ENCODE measurements around the gene ATF6. TPM values are rescaled to one million over a fixed set of nuclear protein-coding genes. Genes with fewer than 3 reads are reported as not detected.

Gene ATF6
- total RNA-seq, 2 donors from 2014 or later: 25.5 to 26.4 TPM

DNA sequence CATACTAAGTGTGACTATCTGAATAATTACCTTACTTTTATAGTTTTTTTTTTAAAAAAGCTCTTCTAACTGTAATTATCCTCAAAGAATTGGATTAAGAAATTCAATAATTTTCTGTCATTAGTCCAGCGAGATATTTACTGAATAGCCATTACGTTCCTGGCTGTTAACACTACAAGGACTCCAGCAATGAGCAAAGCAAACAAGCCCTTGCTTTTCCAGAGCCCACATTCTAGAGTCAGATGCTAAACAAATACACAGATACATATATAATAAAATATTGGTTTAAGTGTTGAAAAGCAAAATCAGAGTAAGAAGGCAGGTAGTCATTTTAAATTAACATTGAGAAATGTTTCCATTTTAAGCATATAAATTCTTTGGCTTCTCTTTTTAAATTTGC lies 118.4 kb downstream of the ATF6 start:
- no peak for ATAC-seq
- no peaks in the 10 kb centered on the region for H3K27me3 Mint-ChIP-seq

DNA sequence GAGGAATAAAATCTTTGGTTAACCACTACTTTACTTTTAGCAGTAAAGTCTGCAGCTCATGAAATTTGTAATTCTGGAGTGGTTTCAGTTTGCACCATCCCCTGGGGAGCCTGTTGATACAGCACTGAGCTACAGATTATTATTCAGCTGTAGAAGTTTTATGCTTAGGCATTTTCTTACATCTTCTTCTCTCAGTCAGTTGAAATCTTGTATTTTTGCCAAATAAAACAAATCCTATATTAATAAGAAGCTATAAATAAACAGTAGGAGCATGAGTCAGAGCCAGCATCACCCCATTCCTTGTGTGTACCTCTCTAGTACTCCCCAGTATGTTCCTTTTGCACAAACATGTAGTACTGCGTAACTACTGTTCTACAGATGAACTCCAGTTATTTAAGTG lies 118.9 kb downstream of the ATF6 start:
- Mint-ChIP-seq H3K27me3 (no peaks in the 10 kb centered on the region), H3K9me3 (no peaks in the 10 kb centered on the region), H3K27ac (no peak overlapping the region), H3K4me1 (ENCODE audit: low read depth in 2 of 2) (peaks cover 0 to 2% of the 10 kb centered on the region in 2 donors), H3K4me3 (no peak overlapping the region), H3K36me3 (peaks cover 15% of the 10 kb centered on the region)
- ATAC-seq: no peak
- DNase-seq (ENCODE audit: low spot score): no peak

More for the DNA sequence above, 118.4 kb downstream of the ATF6 start:
- no peaks in the 10 kb centered on the region for H3K4me1 Mint-ChIP-seq (ENCODE audit: low read depth in 2 of 2)
- no peak overlapping the region for H3K27ac Mint-ChIP-seq
- H3K9me3 Mint-ChIP-seq: no peaks in the 10 kb centered on the region
- DNase-seq (ENCODE audit: low spot score): no peak
- H3K4me3 Mint-ChIP-seq: no peak overlapping the region
- H3K36me3 Mint-ChIP-seq: peaks cover 11% of the 10 kb centered on the region

DNA sequence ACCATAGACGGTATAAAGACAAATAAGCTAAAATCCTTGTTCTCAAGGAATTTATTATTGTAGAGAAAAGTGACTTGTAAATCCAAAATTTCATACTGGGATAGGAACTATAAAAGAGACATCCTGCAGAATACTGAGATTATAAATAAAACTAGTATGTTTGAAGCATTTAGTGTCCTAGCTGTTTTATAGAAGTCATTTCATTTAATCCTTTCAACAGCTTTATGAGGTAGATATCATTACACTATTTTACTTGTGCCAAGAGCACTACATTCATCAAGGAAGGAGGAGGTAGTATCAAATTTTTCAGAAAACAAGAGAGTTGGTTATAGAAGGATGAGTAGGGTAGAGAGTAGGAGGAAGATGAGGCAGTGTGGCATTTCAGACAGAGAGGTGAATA lies 119.6 kb downstream of the ATF6 start:
- Mint-ChIP-seq H3K4me1 (ENCODE audit: low read depth in 2 of 2) (peaks cover 0 to 3% of the 10 kb centered on the region in 2 donors), H3K27me3 (no peaks in the 10 kb centered on the region), H3K27ac (no peak overlapping the region), H3K9me3 (no peaks in the 10 kb centered on the region), H3K4me3 (no peak overlapping the region), H3K36me3 (peaks cover 18% of the 10 kb centered on the region)
- ATAC-seq: no peak
- no peak for DNase-seq (ENCODE audit: low spot score)

DNA sequence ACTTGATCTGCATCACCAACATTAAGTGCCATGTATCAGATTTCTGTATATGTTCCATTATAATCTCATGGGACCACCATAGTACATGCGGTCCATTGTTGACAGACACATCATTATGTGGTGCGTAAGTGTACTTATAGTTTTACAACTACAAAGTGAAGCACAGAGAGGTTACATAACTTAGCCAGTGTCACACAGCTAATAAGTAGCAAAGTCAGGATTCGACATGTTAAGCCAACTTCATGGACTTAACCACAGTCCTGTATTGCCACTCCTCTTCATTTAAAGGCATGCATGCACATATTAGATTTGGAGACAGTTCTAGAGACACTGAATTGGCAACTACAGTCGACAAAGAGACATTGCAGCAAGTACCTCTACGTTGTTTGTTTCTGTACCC lies 120.5 kb downstream of the ATF6 start:
- Mint-ChIP-seq H3K27ac (no peak overlapping the region), H3K27me3 (no peaks in the 10 kb centered on the region), H3K9me3 (no peaks in the 10 kb centered on the region), H3K36me3 (peaks cover 18% of the 10 kb centered on the region), H3K4me1 (ENCODE audit: low read depth in 2 of 2) (peaks cover 0 to 3% of the 10 kb centered on the region in 2 donors), H3K4me3 (no peak overlapping the region)
- no peak for ATAC-seq
- DNase-seq (ENCODE audit: low spot score): no peak

DNA sequence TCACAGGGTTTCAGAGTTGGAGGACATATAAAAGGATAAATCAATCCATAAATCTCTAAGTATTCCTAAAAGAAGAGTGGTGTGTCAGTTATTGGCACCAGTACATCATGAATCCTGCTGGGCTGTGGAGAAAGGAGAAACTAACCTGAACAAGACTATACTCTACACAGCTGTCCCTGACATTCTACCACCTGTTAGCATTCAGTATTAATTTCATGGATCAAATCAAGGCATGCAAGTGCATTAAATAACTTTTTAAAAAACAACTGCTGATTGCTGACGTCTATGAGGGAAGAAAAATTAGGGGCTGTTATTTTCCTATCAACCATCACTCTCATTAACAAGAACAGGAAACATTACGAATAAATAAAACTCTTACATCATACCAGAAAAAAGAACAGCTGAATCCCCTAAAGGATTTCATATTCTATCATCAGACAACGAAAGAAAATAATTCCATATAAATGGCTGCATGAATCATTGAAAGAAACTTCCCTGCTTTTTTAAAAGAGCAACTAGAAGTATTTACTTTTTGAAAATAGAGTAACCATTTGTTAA lies 121.7 kb downstream of the ATF6 start:
- Mint-ChIP-seq H3K9me3 (no peaks in the 10 kb centered on the region), H3K27me3 (no peaks in the 10 kb centered on the region), H3K36me3 (peaks cover 18% of the 10 kb centered on the region), H3K4me3 (no peak overlapping the region), H3K4me1 (ENCODE audit: low read depth in 2 of 2) (peaks cover 0 to 3% of the 10 kb centered on the region in 2 donors), H3K27ac (no peak overlapping the region)
- ATAC-seq (no peak), DNase-seq (ENCODE audit: low spot score) (no peak)

DNA sequence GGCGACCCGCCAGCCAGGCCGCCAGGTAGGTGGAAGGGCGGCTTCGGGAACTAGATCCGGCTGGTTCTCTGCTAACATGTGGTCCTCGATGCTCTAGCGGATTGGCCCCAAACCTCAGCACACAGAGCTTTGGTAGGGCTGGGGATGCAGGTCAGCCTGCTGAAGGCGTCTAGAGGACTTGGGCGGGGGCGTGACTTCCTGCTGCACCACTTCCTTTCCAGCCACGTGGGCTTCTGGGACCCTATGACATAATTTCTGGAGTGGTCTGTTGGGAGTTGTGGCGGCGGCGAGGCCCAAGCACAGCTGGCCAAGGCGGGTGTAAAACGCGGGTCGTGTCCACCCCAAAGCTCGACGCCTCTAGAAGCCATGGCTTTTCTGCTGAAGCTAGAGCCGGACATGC lies 124.5 kb downstream of the ATF6 start:
- peaks cover 18% of the 10 kb centered on the region for H3K36me3 Mint-ChIP-seq
- H3K27ac Mint-ChIP-seq: no peak overlapping the region
- no peak for ATAC-seq
- H3K9me3 Mint-ChIP-seq: no peaks in the 10 kb centered on the region
- H3K4me3 Mint-ChIP-seq: no peak overlapping the region
- H3K27me3 Mint-ChIP-seq: no peaks in the 10 kb centered on the region
- peaks cover 0 to 3% of the 10 kb centered on the region in 2 donors for H3K4me1 Mint-ChIP-seq (ENCODE audit: low read depth in 2 of 2)
- DNase-seq (ENCODE audit: low spot score): no peak

DNA sequence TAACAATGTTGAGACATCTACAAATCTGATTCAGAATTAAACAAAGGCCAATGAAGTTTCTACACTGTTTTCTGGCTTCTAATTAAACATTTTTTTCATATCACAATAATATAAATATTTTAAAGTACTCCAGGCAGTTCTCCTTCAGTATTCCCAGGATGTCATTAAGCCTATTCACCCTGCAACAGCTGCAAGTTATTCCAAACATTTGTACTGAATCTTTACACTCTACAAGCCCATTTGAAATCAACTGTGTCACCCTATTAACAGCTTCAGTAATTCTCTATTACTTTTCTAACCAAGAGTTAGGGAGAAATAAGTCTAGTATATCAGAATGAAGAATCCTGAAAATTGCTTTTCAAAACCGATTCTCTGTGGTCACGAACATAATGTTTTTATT lies 133.0 kb downstream of the ATF6 start:
- no peak overlapping the region for H3K27ac Mint-ChIP-seq
- H3K9me3 Mint-ChIP-seq: no peaks in the 10 kb centered on the region
- H3K36me3 Mint-ChIP-seq: no peaks in the 10 kb centered on the region
- H3K27me3 Mint-ChIP-seq: no peaks in the 10 kb centered on the region
- no peaks in the 10 kb centered on the region for H3K4me1 Mint-ChIP-seq (ENCODE audit: low read depth in 2 of 2)
- H3K4me3 Mint-ChIP-seq: no peak overlapping the region
- DNase-seq (ENCODE audit: low spot score): no peak
- no peak for ATAC-seq

DNA sequence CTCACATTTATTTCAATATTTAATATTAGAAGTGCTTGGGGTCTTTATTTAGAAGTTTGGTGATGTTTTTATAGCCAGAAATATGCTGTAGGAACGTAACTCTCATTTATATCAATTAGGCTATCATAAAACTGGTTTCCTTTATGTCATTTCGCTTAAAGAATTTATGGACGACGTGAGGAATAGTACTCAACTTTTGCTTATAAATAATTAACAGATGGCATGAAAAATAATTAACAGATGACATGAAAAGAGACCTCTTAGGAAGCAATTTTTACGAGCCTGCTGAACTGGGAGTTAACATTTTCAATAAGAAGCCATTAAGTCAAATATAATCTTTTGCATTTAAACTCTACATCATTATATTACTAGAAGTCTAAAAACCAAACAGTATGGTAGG lies 134.0 kb downstream of the ATF6 start:
- ATAC-seq: no peak
- no peak for DNase-seq (ENCODE audit: low spot score)
- no peaks in the 10 kb centered on the region for H3K27me3 Mint-ChIP-seq
- no peaks in the 10 kb centered on the region for H3K36me3 Mint-ChIP-seq
- H3K9me3 Mint-ChIP-seq: no peaks in the 10 kb centered on the region
- no peak overlapping the region for H3K27ac Mint-ChIP-seq
- no peaks in the 10 kb centered on the region for H3K4me1 Mint-ChIP-seq (ENCODE audit: low read depth in 2 of 2)
- no peak overlapping the region for H3K4me3 Mint-ChIP-seq

DNA sequence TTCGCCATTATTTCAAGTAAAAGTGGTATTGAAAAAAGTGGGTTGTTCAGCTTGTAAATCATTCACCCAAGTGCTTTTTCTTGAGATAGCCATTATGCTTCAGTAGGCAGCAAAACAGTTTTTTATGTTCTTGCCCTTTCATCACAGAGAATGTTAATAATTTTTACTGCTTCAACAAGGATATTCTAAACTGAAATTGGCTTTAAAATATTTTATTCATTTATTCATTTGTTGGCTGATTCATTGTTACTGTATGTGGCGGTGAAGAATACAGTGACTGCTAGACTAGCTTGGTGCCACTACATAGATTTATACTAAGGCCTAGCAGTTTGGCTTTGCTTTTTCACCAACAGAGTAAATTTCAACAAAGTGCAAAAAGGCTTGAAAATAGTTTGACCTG lies 136.1 kb downstream of the ATF6 start:
- Mint-ChIP-seq H3K27me3 (no peaks in the 10 kb centered on the region), H3K36me3 (no peaks in the 10 kb centered on the region), H3K4me3 (no peak overlapping the region), H3K9me3 (no peaks in the 10 kb centered on the region), H3K27ac (peak overlapping the region in 1 of 2 donors; percentile 8), H3K4me1 (ENCODE audit: low read depth in 2 of 2) (no peaks in the 10 kb centered on the region)
- ATAC-seq (no peak), DNase-seq (ENCODE audit: low spot score) (no peak)

DNA sequence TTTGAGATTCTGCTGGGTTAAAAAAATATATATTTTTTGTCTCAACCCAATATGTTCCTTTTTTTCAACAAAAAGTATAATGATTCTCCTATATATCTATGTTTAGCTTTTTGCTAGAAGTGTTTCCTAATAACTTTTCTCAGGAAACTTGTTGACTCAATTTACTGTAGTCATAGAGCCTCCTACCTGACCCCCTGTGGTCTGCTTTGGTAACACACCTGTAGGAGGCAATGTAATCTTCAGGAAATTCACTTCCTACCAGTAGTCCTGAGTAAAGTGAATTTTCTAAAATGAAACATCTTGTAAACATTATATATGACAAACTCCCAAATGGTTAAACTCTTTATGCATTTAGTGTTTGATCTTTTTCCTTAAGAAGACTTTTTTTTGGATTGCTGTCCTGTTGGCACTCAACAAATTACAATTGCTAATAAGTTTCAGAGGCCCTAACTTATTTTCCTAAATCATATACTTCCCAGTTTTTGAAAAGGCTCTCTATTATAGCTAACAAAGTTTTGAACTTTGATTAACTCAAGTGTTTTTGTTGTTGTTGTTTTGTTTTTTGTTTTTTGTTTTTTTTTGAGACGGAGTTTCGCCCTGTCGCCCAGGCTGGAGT lies 139.3 kb downstream of the ATF6 start:
- no peaks in the 10 kb centered on the region for H3K27me3 Mint-ChIP-seq
- DNase-seq (ENCODE audit: low spot score) (no peak), ATAC-seq (no peak)
- H3K4me3 Mint-ChIP-seq: no peak overlapping the region
- no peak overlapping the region for H3K27ac Mint-ChIP-seq
- H3K9me3 Mint-ChIP-seq: no peaks in the 10 kb centered on the region
- H3K36me3 Mint-ChIP-seq: no peaks in the 10 kb centered on the region
- no peaks in the 10 kb centered on the region for H3K4me1 Mint-ChIP-seq (ENCODE audit: low read depth in 2 of 2)

DNA sequence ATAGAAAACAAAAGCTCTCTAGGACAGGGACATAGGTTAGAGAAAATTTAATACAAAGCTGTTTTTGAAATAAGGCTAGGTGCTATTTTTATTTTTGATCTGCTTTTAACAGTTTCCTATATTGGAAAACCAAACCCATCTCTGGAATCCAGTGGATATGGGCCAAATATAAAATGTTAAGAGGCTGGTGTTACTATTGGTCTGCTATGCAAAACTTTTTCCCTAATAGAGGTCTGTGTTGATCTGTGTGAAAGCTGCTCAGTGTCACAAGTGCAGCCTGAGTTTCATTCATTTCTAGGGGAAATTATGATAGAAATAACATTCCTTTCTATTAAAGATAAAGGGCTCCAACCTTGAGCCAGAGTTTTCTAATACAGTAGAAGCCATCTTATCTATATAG lies 141.1 kb downstream of the ATF6 start:
- Mint-ChIP-seq H3K4me1 (ENCODE audit: low read depth in 2 of 2) (no peaks in the 10 kb centered on the region), H3K27ac (no peak overlapping the region), H3K9me3 (no peaks in the 10 kb centered on the region), H3K27me3 (no peaks in the 10 kb centered on the region), H3K36me3 (no peaks in the 10 kb centered on the region), H3K4me3 (no peak overlapping the region)
- DNase-seq (ENCODE audit: low spot score) (no peak), ATAC-seq (no peak)

DNA sequence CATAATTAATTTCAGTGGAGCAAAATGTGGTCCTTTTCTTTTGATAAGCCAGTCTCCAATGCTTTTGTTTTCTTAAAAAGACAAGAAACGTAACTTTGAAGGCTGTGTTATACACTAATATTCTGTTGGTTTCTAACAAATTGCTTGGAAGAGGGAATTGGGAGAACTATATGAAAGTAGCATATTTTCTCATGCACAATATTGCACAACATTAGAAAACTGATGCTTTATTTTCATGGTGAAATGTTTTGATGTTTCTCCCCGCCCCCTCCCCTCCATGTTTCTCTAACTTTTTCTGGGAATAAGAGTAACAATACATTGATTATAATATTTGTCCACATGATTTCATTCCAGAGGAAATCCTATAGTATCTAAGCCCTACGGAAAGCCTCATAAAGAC lies 142.1 kb downstream of the ATF6 start:
- Mint-ChIP-seq H3K36me3 (no peaks in the 10 kb centered on the region), H3K4me3 (no peak overlapping the region), H3K4me1 (ENCODE audit: low read depth in 2 of 2) (no peaks in the 10 kb centered on the region), H3K27me3 (no peaks in the 10 kb centered on the region), H3K27ac (no peak overlapping the region), H3K9me3 (no peaks in the 10 kb centered on the region)
- no peak for ATAC-seq
- no peak for DNase-seq (ENCODE audit: low spot score)

DNA sequence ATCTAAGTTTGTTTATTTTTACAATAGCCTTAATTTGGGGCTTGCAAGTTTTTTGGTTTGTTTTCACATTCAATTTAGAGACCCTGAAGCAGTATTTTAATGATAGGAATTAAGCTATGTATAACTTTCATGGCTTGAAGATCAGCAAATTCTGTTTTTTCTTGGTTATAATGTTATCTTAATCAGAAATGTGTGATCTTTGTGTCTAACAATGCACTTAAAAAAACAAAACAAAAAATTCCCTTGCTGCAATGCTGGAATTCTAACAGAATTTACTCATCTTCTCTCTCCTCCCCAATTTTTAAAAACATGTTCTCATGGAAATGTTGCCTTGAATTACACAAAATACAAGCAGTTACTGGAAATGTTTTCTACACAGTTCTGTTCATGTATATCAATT lies 144.5 kb downstream of the ATF6 start:
- Mint-ChIP-seq H3K27me3 (no peaks in the 10 kb centered on the region), H3K36me3 (no peaks in the 10 kb centered on the region), H3K27ac (no peak overlapping the region), H3K4me3 (no peak overlapping the region), H3K4me1 (ENCODE audit: low read depth in 2 of 2) (no peaks in the 10 kb centered on the region), H3K9me3 (no peaks in the 10 kb centered on the region)
- ATAC-seq: no peak
- DNase-seq (ENCODE audit: low spot score): no peak

DNA sequence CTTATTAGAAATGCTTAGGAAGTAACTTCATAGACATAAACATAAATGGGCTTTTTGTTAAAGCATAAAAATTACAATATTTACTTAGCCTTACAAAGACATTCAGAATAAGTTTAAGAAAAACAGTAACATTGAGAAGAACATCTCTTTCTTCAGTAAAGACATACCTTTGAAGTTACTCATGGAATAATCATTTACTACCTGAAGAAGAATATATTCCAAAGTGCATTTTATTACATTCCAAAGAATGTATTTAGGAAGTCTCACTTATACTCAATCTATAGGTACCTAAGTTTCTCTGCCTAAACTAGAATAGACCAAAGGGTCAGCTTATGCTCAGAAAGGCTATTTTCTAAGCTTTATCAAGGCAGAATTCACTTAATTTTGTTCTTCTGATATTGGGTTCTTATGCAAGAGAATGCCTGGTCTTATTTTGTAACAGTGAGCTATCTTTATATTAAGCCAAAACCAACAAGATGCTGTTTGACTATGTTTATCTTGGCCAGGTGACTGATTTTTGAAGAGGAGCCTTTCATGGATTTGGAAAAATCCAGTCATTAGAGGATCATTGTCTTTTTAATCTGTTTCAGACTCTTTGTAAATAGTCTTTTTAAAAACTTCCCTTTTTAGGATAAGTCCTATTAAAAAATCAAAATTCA lies 147.5 kb downstream of the ATF6 start:
- ATAC-seq (no peak), DNase-seq (ENCODE audit: low spot score) (no peak)
- no peak overlapping the region for H3K27ac Mint-ChIP-seq
- H3K4me3 Mint-ChIP-seq: no peak overlapping the region
- no peaks in the 10 kb centered on the region for H3K9me3 Mint-ChIP-seq
- H3K36me3 Mint-ChIP-seq: no peaks in the 10 kb centered on the region
- no peaks in the 10 kb centered on the region for H3K27me3 Mint-ChIP-seq
- H3K4me1 Mint-ChIP-seq (ENCODE audit: low read depth in 2 of 2): peaks cover 0 to 3% of the 10 kb centered on the region in 2 donors
